ENCODE measurements around the gene RFX7. TPM values are rescaled to one million over a fixed set of nuclear protein-coding genes. Genes with fewer than 3 reads are reported as not detected.

RFX7 gene
- total RNA-seq, 1 experiment from 2014 or later = 5.7 TPM

DNA sequence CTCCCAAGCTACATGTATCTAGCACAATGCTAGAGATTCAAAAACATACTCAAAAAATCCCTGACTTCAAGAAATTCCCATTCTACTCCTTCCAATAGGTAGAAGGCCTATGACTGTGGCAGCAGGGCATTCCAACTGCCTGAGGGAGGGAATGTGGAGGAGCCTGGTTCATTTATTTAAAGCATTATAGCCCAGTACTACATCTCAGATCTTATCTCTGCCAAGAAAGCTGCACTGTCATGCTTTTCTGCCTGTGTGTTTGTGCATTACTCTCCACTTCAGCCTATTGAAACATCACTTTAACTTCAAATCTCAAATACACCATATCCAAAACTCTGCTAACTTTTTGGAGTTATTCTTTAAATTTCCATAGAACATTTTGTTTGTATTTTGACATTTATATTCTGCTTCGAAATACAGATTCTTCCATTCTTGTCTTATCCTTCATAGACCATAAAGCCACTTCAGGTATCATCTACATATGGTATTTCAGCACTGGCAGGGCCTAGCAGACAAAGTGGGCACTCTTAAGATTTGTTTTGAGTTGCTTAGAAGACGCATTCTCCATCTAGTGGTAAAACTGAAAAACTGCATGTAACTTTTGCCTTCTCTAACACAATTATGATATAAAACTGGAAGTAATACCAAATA, 191.2 kb downstream of the RFX7 start:
- DNase-seq (ENCODE audit: extremely low read depth, low read depth) = peak; percentile 40

DNA sequence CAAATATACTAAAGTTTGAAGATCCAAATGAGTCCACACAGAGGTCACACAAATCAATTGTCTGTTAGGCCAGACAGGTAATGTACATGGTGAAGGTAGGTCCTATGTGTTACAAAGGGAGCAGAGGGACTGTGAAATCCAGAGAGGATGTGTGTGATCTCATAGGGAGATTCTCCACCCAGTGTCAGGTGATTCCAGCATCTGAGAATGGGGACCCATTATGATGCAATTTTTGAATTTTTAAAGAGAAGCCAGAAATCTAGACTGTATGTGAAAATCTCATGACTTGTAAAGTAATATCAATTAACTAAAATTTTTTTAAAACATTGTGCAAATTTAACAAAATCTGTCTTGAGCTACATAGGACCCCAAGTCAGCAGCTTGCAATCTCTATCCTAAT, 192.0 kb downstream of the RFX7 start:
- DNase-seq (ENCODE audit: extremely low read depth, low read depth) = no peak

DNA sequence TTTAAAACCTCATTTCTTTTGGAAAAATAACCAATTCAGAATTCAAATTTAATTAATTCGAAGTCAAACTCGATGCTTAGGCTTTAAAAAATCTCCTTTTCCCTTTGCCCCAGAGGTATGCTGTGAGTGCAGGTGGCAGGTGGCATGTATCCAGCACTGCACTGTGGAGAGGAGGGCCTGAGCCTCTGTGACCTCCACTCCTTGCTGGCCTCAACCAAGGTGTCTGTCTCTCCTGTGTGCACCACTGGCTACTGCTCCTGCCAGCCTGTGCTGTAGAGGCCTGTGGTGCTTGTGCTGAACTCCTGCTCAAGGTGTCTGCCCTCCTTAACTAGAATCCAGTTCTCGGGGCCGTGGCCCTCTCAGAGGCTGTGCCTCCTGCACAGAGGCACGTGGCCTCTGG, 194.1 kb downstream of the RFX7 start:
- DNase-seq (ENCODE audit: extremely low read depth, low read depth) = no peak

DNA sequence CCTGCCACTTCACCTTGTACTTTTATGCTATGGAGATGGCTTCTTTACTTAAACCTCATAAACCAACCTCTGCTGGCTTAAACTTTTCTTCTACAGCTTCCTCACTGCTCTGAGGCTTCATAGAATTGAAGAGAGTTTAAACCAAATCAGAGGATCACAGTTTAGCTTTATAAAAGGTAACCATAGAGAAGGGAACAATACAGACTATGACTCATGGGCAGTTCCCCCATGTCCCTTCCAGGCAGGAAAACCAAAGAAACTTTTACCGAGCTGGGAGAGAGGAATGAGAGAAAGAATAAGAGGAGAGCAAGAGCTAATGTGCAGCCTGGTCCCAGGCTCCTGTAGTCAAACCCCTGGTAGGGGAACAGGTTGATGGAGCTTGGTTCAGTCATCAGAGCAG, 196.3 kb downstream of the RFX7 start:
- DNase-seq (ENCODE audit: extremely low read depth, low read depth) = no peak

DNA sequence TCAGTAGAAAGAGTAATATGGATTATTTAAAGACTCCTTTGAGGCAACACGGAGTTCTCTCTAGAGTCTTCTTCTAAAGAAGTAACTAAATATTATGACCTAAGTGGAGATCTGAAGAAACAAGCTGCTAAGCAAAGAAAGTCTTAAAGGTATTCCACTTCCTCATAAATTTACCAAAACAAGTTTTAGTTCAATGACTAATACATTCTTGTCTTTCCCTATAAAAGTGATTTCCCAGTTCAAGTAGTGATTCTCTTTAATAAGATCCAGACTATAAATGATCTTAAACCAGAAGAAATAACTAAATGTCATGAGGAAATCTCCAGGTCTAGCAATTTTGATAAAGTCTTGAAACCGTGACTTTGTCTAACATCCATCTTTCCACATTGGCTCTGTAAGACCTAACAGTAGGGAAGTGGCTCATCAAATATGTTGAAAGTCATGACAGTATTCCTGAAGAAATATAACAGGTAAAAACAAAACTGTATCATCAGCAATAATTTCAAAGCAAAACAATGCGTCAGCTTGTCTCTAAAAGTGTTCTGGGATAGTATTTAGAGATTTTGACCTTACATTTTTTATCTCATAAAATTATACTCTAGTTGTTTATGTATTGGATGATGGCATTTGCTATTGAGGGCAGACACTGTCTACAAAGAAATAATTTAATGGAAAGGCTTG, 198.5 kb downstream of the RFX7 start:
- no peak for DNase-seq (ENCODE audit: extremely low read depth, low read depth)

DNA sequence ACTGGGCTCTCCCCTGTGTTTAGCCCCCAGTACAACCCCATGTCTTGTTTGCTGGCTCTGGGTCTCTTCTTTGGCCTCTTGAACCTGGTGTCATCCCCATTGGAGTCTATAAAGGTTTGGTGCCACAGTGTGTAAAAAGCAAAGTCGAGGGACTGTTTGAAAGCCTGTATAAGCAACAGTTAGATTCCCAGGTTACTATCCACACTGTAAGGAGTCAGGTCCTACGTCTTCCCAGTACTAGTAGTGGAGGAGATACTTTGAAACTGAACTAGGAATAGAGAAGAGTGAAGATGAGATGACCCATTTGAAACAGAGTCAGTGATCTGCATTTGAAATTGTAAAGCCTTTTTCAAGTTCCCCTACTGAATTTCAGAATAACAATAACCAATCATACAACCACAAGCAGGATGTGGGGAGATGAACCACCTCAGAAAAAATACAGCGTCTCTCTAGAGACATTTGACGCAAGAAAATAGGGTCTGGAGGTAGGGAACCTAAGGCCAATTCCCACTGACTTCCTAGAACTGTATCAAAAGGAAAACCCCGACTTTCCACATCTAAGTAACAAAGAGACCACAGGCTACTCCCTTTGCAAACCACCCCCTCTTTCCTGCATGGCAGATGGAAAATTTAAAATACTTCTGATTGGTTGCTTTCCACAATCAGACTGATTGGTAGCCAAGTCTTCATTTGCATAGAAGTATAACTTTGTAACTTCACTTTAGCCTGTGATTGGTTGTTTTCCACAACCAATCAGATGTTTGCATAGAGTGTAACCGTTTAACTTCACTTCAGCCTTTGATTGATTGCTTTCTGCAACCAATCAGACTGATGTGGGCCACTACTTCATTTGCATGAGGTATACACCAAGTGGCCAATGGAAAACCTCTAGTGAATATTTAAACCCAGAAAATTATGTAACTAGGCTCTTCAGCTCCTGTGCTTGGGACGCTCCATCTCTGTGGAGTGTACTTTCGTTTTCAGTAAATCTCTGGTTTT, 200.4 kb downstream of the RFX7 start:
- DNase-seq (ENCODE audit: extremely low read depth, low read depth) = no peak

DNA sequence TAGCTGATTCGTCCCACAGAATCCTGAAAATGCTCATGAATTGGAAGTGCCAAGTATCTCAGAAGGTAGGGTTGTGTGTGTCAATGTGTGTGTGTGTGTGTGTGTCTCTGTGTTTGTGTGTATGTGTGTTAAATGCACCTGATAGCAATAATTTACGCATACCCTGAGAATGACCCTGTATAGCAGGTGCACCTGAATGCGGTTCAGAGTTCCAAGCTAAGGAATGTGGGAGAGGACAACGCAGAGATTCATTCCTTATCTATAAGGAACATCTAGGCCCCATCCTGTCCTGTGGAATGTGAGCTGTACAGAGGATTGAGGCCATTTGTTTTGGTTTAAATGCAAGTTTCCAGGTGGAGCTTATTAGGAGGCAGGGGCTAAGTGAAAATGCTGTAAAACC, 201.2 kb downstream of the RFX7 start:
- DNase-seq (ENCODE audit: extremely low read depth, low read depth) = no peak

DNA sequence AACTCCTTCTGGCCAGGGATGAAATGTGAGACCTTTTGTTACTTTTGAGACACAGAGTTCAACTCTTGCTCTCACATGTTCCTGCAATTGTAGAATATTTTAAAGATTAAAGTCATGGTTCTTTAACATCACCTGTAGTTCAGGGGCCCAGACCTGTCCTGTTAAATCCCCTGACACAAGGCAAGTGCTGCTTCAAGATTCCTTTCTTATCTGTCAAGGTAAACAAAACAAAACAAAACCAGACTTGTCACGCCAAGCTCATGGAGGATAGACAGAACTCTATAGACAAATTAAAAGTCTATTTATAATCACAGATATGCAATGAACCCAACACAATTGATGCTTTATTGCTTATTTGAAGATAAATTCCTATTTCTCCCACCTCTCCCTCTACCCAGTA, 201.6 kb downstream of the RFX7 start:
- no peak for DNase-seq (ENCODE audit: extremely low read depth, low read depth)

DNA sequence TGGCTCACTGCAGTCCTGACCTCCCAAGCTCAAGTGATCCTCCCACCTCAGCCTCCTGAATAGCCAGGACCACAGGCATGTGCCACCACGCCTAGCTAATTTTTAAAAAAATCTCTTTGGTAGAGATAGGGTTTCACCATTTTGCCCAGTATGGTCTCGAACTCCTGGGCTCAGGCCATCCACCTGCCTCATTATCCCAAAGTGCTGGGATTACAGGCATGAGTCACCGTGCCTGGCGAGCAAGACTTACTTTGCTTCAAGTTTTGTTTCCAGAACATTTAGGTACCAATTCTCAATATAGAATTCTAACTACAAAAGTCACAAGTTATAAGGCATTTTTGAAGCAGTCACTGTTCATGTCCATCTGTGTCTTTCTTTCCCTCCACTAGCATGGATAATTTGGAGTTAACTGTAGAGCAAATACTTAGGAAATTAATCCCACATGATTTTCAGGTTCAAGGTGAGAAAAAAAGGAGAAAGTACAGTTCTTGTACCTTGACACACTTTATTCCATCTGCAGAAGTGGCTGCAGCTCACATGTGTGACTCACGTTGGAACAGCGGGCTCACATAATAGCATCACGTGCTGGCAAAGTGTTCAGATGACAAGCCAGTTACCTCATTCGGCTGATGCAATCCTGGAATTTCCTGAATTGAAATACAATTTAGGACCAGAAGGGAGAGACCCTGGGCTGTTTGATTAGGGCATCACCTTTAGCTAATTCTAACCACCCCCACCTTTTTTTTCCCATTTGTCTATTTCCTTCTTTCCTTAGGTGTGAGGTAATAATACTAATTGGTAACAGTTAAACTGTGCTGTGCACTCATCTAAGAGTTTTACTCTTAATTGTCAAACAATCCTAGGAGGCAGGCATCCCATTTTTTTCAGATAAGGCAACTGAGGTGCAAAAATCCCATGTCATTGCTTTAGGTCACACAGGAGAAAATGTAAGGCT, 203.3 kb downstream of the RFX7 start:
- peak; percentile 87 for DNase-seq (ENCODE audit: extremely low read depth, low read depth)

DNA sequence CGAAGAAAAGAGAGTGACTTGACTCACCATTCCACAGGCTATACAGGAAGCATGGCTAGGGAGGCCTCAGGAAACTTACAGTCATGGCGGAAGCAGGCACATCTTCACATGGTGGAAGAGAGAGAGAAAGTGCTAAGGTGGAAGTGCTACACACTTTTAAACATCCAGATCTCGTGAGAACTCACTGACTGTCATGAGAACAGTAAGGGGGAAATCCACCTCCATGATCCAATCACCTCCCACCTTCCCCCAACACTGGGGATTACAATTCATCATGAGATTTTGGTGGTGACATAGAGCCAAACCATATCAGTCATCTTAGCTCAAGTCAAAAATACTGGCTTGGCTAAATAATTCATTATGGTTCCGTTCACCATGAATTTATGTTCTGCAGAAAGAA, 205.0 kb downstream of the RFX7 start:
- no peak for DNase-seq (ENCODE audit: extremely low read depth, low read depth)

DNA sequence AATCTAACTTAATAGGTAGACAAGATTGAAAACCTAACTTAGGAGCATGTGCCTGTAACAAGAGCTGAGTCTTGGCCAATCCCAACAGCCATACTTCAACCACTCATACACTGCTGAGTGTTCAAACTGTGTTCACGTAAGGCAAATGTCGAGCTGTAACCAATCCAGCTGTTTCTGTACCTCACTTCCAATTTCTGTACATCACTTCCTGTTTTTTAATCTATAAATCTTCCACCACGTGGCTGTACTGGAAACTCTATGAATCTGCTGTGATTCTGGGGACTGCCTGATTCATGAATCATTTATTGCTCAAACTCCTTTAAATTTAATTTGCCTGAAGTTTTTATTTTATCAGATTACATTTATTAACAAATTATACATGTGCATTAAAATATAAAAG, 205.7 kb downstream of the RFX7 start:
- no peak for DNase-seq (ENCODE audit: extremely low read depth, low read depth)

Small RNA genes within 50 kb of the gene (small RNA-seq; reads per million reads assigned to genes)
- gene CD24P2 = 0 reads per million in 2 experiments
- 0 reads per million in 2 experiments for gene RNU6-1287P

Other genes starting within 250 kb of the RFX7 start
- 3.5 and 6.6 TPM in 2 replicates for gene TEX9, start 121.5 kb upstream of the RFX7 start, total RNA-seq (2014; rRNA removed; shearing (Covaris generic))
- gene MNS1, start 221.3 kb upstream of the RFX7 start, total RNA-seq (2014; rRNA removed; shearing (Covaris generic)) = 0.55 and 1.7 TPM in 2 replicates